Fibroblast of villous mesenchyme (primary cell): ENCODE results near the gene TSPAN3. TPM values are rescaled to one million over a fixed set of nuclear protein-coding genes. Genes with fewer than 3 reads are reported as not detected.

Experiments used
- DNase-seq: peaks from one replicate; pipeline ENCODE4 v3.0.0-alpha.2; 2010; ENCODE audit warnings: low read depth
- H3K4me3 ChIP-seq: 2 replicates; pipeline ENCODE4 v1.5.1; 2011; ENCODE audit warnings: low read depth, mild to moderate bottlenecking, low read length
- total RNA-seq: library from RNA; depleted of rRNA; stranded (reverse); fragments of >200 nt; gene quantifications from 2 replicates; pipeline ENCODE4 v1.2.3, GENCODE V29; 2012
- TF ChIP-seq, protein P1 (sequence below): IDR thresholded peaks from 2 replicates; pipeline ENCODE4 v1.5.1; 2012; ENCODE audit warnings: low read depth, mild to moderate bottlenecking, low read length; ENCODE audit not compliant: insufficient read depth

The TSPAN3 gene
- total RNA-seq, 1 donor: 203 TPM

DNA sequence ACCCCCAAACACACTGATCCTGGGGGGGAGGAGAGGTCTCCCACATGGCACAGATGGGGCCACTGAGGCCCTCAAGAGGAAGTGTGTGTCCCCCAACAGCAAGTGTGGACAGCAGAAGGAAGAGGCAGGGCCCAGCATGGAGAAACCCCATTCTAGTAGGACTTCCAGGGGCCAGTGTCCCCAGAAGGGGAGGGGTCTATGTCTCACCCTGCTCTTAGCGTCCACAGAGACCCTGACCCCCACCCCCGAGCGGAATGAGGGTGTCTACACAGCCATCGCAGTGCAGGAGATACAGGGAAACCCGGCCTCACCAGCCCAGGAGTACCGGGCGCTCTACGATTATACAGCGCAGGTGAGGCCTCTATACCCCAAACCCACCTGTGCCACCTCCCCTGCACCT lies 35.3 kb downstream of the TSPAN3 start:
- DNase-seq: no peak
- TF ChIP-seq, protein P1, sequence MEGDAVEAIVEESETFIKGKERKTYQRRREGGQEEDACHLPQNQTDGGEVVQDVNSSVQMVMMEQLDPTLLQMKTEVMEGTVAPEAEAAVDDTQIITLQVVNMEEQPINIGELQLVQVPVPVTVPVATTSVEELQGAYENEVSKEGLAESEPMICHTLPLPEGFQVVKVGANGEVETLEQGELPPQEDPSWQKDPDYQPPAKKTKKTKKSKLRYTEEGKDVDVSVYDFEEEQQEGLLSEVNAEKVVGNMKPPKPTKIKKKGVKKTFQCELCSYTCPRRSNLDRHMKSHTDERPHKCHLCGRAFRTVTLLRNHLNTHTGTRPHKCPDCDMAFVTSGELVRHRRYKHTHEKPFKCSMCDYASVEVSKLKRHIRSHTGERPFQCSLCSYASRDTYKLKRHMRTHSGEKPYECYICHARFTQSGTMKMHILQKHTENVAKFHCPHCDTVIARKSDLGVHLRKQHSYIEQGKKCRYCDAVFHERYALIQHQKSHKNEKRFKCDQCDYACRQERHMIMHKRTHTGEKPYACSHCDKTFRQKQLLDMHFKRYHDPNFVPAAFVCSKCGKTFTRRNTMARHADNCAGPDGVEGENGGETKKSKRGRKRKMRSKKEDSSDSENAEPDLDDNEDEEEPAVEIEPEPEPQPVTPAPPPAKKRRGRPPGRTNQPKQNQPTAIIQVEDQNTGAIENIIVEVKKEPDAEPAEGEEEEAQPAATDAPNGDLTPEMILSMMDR: no peak
- H3K4me3 ChIP-seq: no peak overlapping the region

DNA sequence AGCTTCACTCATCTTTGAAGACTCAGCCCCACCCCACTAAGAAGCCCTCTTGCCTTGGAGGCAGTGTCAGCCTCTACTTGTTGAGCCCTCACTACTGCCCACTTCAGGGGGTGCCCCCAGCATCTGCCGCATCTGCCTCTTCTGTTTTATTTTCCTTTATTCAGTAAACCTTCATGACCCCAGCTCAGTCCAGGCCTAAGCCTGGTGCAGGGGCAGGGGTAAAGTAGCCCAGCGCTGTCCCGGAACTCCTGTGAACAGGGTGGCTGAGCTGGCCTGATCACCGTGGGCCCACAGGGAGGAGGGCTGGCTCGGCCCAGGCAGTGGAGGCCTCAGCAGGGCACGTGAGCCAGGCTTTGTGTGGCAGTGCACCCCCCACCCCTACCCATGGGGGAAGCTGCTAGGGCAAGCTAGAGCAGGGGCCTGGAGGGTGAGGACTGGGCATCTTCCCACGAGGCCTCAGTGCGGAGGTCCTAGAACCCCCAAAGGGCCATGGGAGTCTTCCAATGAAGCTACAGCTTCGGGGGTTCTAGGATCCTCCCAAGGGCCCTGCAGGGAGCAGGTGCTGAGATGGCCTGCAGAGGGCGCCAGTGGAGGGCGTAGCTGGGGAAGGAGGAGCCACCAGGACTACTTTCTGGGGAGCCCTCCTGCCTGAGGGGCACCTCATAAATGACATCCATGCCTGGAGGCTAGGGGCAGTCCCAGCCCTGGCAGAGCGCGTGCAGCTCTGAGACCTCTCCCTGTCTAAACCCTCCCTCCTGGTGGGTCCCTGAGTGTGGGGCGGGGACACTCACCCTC lies 36.0 kb downstream of the TSPAN3 start:
- TF ChIP-seq, protein P1: peak; percentile 79
- no peak overlapping the region for H3K4me3 ChIP-seq
- DNase-seq: no peak

DNA sequence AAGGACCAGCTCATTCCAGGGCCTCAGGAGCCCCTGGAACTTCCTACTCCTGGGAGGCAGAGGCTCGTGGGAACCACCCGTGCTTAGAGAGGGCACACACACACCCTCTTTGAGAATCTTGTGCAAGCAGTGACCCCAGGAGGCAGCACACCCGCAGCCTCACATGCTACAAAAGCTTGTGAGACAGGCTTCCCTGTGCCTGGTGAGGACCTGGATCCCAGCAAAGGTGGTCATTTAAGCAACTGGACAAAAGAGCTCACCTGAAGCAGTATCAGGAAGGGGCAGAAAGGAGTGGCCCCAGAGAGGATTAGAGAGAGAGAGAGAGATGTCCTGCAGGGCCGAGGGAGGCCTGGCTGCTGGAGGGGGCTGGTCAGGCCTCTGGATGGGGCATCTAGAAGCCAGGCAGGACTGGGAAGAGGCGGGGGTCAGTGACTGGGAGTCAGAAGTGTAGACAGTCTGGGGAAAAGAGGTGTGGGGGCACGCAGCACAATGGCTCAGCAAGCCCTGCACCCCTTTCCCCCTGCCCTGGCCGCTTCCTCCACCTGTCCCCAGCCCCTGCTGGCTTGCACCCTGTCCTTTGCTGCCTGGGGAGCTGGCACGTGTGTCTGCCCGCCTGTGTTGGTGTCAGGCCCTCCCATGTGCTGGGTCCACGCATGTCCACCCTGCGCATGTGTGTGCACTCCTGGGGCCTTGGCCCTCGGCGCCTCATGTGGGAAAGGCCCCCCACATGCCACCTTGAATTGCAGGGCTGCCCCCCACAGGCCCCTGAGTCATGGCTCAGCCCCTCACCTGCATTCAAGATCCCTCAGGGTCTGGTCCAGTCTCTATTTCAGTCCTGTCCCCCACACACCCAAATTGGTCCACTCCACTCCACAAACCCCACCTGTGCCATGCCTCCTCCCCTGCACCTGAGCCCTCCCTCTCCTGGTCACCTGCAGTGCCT lies 36.9 kb downstream of the TSPAN3 start:
- TF ChIP-seq, protein P1: no peak
- H3K4me3 ChIP-seq: no peak overlapping the region
- DNase-seq: no peak

DNA sequence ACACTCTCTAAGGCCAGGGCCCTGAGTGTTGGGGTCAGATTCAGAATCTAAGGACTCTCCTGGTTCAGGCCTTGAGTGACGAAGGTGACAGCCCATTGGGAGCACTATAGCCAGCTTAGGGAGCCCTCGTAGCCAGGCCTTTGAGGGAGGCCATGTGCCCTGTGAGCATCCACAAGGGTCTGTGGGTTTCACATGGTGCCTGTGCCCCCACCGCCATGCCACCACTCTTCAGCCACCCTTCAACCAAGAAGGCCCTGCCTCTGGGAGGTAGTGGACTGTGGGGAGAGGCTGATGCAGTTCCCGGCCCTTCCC lies 37.5 kb downstream of the TSPAN3 start:
- DNase-seq: no peak
- no peak overlapping the region for H3K4me3 ChIP-seq
- TF ChIP-seq, protein P1: no peak

DNA sequence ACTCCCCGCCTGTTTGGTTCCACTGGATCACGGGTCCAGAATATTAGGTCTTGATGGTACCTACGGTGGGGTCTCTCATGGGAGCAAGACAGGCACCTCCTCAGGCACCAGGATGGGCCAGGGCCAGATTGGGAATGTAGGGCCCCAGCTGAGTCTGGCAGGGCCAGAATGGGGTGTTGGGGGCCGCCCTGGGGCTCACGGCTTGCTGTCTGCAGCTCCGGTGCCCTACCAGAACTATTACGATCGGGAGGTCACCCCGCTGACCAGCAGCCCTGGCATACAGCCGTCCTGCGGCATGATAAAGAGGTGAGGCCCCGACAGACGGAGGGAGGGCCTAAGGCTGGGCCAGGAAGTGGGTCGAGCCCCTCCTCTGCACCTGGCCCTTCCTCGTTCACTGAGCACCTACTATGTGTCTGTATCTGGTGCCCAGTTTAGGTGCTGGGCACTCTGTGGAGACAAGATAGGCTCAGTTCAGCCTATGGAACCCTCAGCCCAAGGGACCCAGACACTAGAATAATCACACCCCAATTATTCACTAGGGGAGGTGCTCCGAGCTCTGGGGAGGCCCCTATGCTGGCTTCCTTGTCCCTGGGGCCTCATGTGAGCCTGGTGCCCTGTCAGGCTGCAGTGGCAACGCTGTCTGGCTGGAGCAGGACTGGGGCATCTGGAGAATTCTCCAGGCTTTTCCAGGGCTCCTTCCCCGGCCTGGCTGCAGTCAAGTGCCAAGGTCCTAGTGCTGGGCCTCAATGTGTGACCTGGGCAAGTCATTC lies 38.1 kb downstream of the TSPAN3 start:
- TF ChIP-seq, protein P1: no peak
- DNase-seq: no peak
- no peak overlapping the region for H3K4me3 ChIP-seq

DNA sequence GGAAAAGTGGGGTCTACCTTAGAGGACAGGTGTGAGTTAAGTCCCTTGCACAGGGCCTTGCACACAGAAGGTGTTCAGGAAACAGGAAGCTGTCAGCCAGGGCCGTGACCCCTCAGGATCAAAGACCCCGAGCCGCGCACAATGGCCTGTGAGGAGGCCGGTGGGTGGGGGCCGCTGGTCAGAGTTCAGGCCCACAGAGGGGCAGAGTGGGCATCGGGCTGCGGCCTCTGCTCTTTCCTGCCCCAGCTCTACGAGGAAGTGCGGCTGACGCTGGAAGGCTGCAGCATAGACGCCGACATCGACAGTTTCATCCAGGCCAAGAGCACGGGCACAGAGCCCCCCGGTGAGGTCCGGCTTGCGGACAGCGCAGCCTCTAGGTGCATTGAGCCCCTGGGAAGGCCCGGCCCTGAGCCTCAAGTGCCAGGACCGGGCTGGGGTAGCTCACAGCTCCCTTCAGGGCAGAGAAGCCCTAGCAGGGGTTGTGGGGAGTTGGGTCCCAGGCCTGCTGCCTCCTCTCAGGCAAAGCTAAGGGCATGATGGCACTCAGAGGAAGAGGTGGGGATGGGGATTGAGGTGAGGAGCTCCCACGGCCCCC lies 38.8 kb downstream of the TSPAN3 start:
- TF ChIP-seq, protein P1: no peak
- no peak overlapping the region for H3K4me3 ChIP-seq
- no peak for DNase-seq
